ENCODE measurements around the gene GRIP1.

DNA sequence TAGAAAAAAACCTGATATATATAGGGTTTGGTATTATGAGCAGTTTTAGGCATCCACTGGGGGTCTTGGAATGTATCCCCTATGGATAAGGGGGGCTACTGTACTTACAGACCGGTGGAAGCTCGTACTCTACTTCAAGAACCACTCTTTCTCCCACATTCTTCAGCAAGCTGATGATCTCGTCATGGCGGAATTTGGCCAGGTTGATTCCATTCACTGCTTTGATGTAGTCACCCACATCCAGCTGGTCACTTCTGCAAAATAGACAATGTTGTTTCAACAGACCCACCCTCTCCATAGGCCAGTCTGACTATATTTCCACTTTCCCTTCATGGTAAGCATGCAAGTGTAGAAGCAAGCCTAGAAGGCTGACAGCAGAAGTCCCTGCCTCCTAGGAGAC lies 139.9 kb downstream of the GRIP1 start:
- TF ChIP-seq, protein P1, sequence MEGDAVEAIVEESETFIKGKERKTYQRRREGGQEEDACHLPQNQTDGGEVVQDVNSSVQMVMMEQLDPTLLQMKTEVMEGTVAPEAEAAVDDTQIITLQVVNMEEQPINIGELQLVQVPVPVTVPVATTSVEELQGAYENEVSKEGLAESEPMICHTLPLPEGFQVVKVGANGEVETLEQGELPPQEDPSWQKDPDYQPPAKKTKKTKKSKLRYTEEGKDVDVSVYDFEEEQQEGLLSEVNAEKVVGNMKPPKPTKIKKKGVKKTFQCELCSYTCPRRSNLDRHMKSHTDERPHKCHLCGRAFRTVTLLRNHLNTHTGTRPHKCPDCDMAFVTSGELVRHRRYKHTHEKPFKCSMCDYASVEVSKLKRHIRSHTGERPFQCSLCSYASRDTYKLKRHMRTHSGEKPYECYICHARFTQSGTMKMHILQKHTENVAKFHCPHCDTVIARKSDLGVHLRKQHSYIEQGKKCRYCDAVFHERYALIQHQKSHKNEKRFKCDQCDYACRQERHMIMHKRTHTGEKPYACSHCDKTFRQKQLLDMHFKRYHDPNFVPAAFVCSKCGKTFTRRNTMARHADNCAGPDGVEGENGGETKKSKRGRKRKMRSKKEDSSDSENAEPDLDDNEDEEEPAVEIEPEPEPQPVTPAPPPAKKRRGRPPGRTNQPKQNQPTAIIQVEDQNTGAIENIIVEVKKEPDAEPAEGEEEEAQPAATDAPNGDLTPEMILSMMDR (IDR thresholded peaks at IDR 0.05): no peak
- TF ChIP-seq POLR2A (IDR thresholded peaks at IDR 0.05) (no peak), POLR2AphosphoS5 (IDR thresholded peaks at IDR 0.05) (no peak)
